ENCODE data around the gene IFNL3. TPM values are rescaled to one million over a fixed set of nuclear protein-coding genes. Genes with fewer than 3 reads are reported as not detected.

The IFNL3 gene
- total and polyA plus RNA-seq, 2 donors (not counting 1 experiment from before 2014, with no cell fraction given) = not detected

GRCh38 chr19:39194832-39195542 is 49.8 kb downstream of the IFNL3 start:
- TF ChIP-seq EZH2 (IDR thresholded peaks at IDR 0.05; ENCODE audit: low read length, missing control alignments) = peak; percentile 30
- TF ChIP-seq CTCF (conservative IDR thresholded peaks at IDR 0.05 in 1 of 2, IDR thresholded peaks at IDR 0.05 in 1 of 2; ENCODE audit: low read depth in 1 of 2, low read length in 2 of 2) = no peak
- no peak overlapping the region for H2AFZ ChIP-seq (ENCODE audit: low read length)
- H3K9ac ChIP-seq (ENCODE audit: insufficient read depth, low read length) = no peak overlapping the region
- H3K4me2 ChIP-seq (ENCODE audit: extremely low read depth, insufficient read depth, low read length) = no peak overlapping the region
- no peaks in the 10 kb centered on the region for H3K79me2 ChIP-seq (ENCODE audit: control insufficient read depth, insufficient read depth, low read length)
- H3K36me3 ChIP-seq (ENCODE audit: control insufficient read depth, insufficient read depth, low read length) = no peaks in the 10 kb centered on the region
- peaks cover 31% of the 10 kb centered on the region for H3K27me3 ChIP-seq (ENCODE audit: control insufficient read depth, insufficient read depth, low read length)
- H4K20me1 ChIP-seq (ENCODE audit: control insufficient read depth, extremely low read depth, insufficient read depth, low read length) = no peaks in the 10 kb centered on the region
- no peaks in the 10 kb centered on the region for H3K4me1 ChIP-seq (ENCODE audit: control insufficient read depth, extremely low read depth, insufficient read depth, low read length)
- H3K4me3 ChIP-seq (replicated peaks in 1 of 4; ENCODE audit: control extremely low read depth in 1 of 4, insufficient read depth in 1 of 4, low read depth in 3 of 4, low read length in 4 of 4) = no peak overlapping the region
- H3K9me3 ChIP-seq (ENCODE audit: control insufficient read depth, insufficient read depth, low read depth, low read length) = no peaks in the 10 kb centered on the region
- H3K27ac ChIP-seq (ENCODE audit: insufficient read depth, low read length) = no peak overlapping the region
- no peak for DNase-seq (ENCODE audit: low read depth in 2 of 2)

GRCh38 chr19:39193803-39194202 is 51.0 kb downstream of the IFNL3 start:
- H3K36me3 ChIP-seq (ENCODE audit: control insufficient read depth, insufficient read depth, low read length) = no peaks in the 10 kb centered on the region
- DNase-seq (ENCODE audit: low read depth in 2 of 2) = no peak
- H3K27me3 ChIP-seq (ENCODE audit: control insufficient read depth, insufficient read depth, low read length) = peaks cover 31% of the 10 kb centered on the region
- TF ChIP-seq EZH2 (IDR thresholded peaks at IDR 0.05; ENCODE audit: low read length, missing control alignments) (no peak), CTCF (conservative IDR thresholded peaks at IDR 0.05 in 1 of 2, IDR thresholded peaks at IDR 0.05 in 1 of 2; ENCODE audit: low read depth in 1 of 2, low read length in 2 of 2) (no peak)
- no peak overlapping the region for H3K9ac ChIP-seq (ENCODE audit: insufficient read depth, low read length)
- H3K27ac ChIP-seq (ENCODE audit: insufficient read depth, low read length) = no peak overlapping the region
- H3K4me1 ChIP-seq (ENCODE audit: control insufficient read depth, extremely low read depth, insufficient read depth, low read length) = no peaks in the 10 kb centered on the region
- H4K20me1 ChIP-seq (ENCODE audit: control insufficient read depth, extremely low read depth, insufficient read depth, low read length) = no peaks in the 10 kb centered on the region
- no peak overlapping the region for H3K4me3 ChIP-seq (replicated peaks in 1 of 4; ENCODE audit: control extremely low read depth in 1 of 4, insufficient read depth in 1 of 4, low read depth in 3 of 4, low read length in 4 of 4)
- no peak overlapping the region for H2AFZ ChIP-seq (ENCODE audit: low read length)
- H3K79me2 ChIP-seq (ENCODE audit: control insufficient read depth, insufficient read depth, low read length) = no peaks in the 10 kb centered on the region
- no peaks in the 10 kb centered on the region for H3K9me3 ChIP-seq (ENCODE audit: control insufficient read depth, insufficient read depth, low read depth, low read length)
- H3K4me2 ChIP-seq (ENCODE audit: extremely low read depth, insufficient read depth, low read length) = no peak overlapping the region

Other genes with a start within 250 kb of the IFNL3 start
- gene FBXO27, start 212.5 kb downstream of the IFNL3 start, total RNA-seq = 3.6 and 3.9 TPM in 2 replicates
- 0.83 and 1.6 TPM in 2 replicates for gene FBXO27, start 212.5 kb downstream of the IFNL3 start, polyA plus RNA-seq
- not detected in 2 replicates for gene ACP7, start 160.6 kb downstream of the IFNL3 start, total RNA-seq
- gene ACP7, start 160.6 kb downstream of the IFNL3 start, polyA plus RNA-seq = 0.02 TPM in 1 of 2 replicates, not detected in the other
- gene PAK4, start 119.2 kb downstream of the IFNL3 start, total RNA-seq = 2.8 and 4.6 TPM in 2 replicates
- gene PAK4, start 119.2 kb downstream of the IFNL3 start, polyA plus RNA-seq = 8.4 and 17.7 TPM in 2 replicates
- not detected in 2 replicates for gene NCCRP1, start 48.0 kb downstream of the IFNL3 start, total RNA-seq
- 0.02 TPM in 1 of 2 replicates, not detected in the other for gene NCCRP1, start 48.0 kb downstream of the IFNL3 start, polyA plus RNA-seq
- gene SYCN, start 40.7 kb downstream of the IFNL3 start, total RNA-seq = not detected in 2 replicates
- gene SYCN, start 40.7 kb downstream of the IFNL3 start, polyA plus RNA-seq = not detected in 2 replicates
- gene IFNL4, start 3.9 kb upstream of the IFNL3 start, total RNA-seq = not detected in 2 replicates
- not detected in 2 replicates for gene IFNL4, start 3.9 kb upstream of the IFNL3 start, polyA plus RNA-seq
- gene IFNL2, start 23.4 kb upstream of the IFNL3 start, total RNA-seq = not detected in 2 replicates
- gene IFNL2, start 23.4 kb upstream of the IFNL3 start, polyA plus RNA-seq = not detected in 2 replicates
- not detected in 2 replicates for gene IFNL1, start 51.4 kb upstream of the IFNL3 start, total RNA-seq
- gene IFNL1, start 51.4 kb upstream of the IFNL3 start, polyA plus RNA-seq = not detected in 2 replicates
- under 0.01 TPM in 2 replicates for gene LRFN1, start 75.9 kb upstream of the IFNL3 start, total RNA-seq
- gene LRFN1, start 75.9 kb upstream of the IFNL3 start, polyA plus RNA-seq = 0.06 TPM in 1 of 2 replicates, not detected in the other
- 0.51 and 0.99 TPM in 2 replicates for gene GMFG, start 91.0 kb upstream of the IFNL3 start, total RNA-seq
- 8.1 and 25.0 TPM in 2 replicates for gene GMFG, start 91.0 kb upstream of the IFNL3 start, polyA plus RNA-seq
- gene SAMD4B, start 97.4 kb upstream of the IFNL3 start, total RNA-seq = 30.6 and 39.1 TPM in 2 replicates
- 33.0 and 48.8 TPM in 2 replicates for gene SAMD4B, start 97.4 kb upstream of the IFNL3 start, polyA plus RNA-seq
- gene PAF1, start 146.1 kb upstream of the IFNL3 start, total RNA-seq = 38.8 and 46.4 TPM in 2 replicates
- 65.5 and 87.2 TPM in 2 replicates for gene PAF1, start 146.1 kb upstream of the IFNL3 start, polyA plus RNA-seq
- gene MED29, start 146.4 kb upstream of the IFNL3 start, total RNA-seq = 15.4 and 23.0 TPM in 2 replicates
- gene MED29, start 146.4 kb upstream of the IFNL3 start, polyA plus RNA-seq = 28.9 and 37.0 TPM in 2 replicates
- 3.1 and 5.6 TPM in 2 replicates for gene ZFP36, start 161.8 kb upstream of the IFNL3 start, total RNA-seq
- gene ZFP36, start 161.8 kb upstream of the IFNL3 start, polyA plus RNA-seq = 11.4 and 37.3 TPM in 2 replicates
- gene PLEKHG2, start 167.7 kb upstream of the IFNL3 start, total RNA-seq = 12.1 and 13.7 TPM in 2 replicates
- gene PLEKHG2, start 167.7 kb upstream of the IFNL3 start, polyA plus RNA-seq = 10.1 and 13.1 TPM in 2 replicates
- 149 and 271 TPM in 2 replicates for gene RPS16, start 190.9 kb upstream of the IFNL3 start, total RNA-seq
- gene RPS16, start 190.9 kb upstream of the IFNL3 start, polyA plus RNA-seq = 1,704 and 1,950 TPM in 2 replicates
- gene SUPT5H, start 200.6 kb upstream of the IFNL3 start, total RNA-seq = 46.0 and 50.2 TPM in 2 replicates
- 77.8 and 87.2 TPM in 2 replicates for gene SUPT5H, start 200.6 kb upstream of the IFNL3 start, polyA plus RNA-seq
- 37.2 and 45.7 TPM in 2 replicates for gene TIMM50, start 235.8 kb upstream of the IFNL3 start, total RNA-seq
- gene TIMM50, start 235.8 kb upstream of the IFNL3 start, polyA plus RNA-seq = 43.5 and 71.0 TPM in 2 replicates

Data from fibroblast of lung (primary cell).